Prostate gland (tissue), 2 donors: Measurements from ENCODE around the gene KCNA4. TPM values are rescaled to one million over a fixed set of nuclear protein-coding genes. Genes with fewer than 3 reads are reported as not detected.

ENCODE experiments used
- DNase-seq: peaks from one replicate; pipeline ENCODE4 v3.0.0-alpha.2; 2019; ENCODE audit warnings: low spot score
- H3K27ac ChIP-seq, 2 donors: fragments of 200-600 bp; sonication (generic); 2 replicates each; pipeline ENCODE4 v1.5.1; 2017 to 2019
- H3K27me3 ChIP-seq: fragments of 200-600 bp; sonication (generic); replicated peaks from 2 replicates; pipeline ENCODE4 v1.5.1; 2019; ENCODE audit not compliant: insufficient read depth
- H3K36me3 ChIP-seq, 2 donors: fragments of 200-600 bp; sonication (generic); 1 replicate in 1 of 2; 2 replicates in 1 of 2; pipeline versions ENCODE4 v1.5.1 to v1.8.1; 2017 to 2019
- H3K4me1 ChIP-seq: fragments of 200-600 bp; sonication (generic); replicated peaks from 2 replicates; pipeline ENCODE4 v1.5.1; 2019
- H3K4me3 ChIP-seq, 2 donors: fragments of 200-600 bp; sonication (generic); 2 replicates each; pipeline ENCODE4 v1.5.1; 2017 to 2019
- H3K9me3 ChIP-seq: fragments of 200-600 bp; sonication (generic); 2 replicates; pipeline ENCODE4 v1.5.1; 2017
- CTCF ChIP-seq, 4 experiments: fragments of 200-600 bp in 2 of 4; fragments of 450-650 bp in 2 of 4; sonication (generic) in 2 of 4; IDR thresholded peaks; 1 replicate in 3 of 4; 2 replicates in 1 of 4; pipeline ENCODE4 v1.5.1; 2016 to 2019; ENCODE audit warnings: antibody characterized with exemption in 4 of 4, mild to moderate bottlenecking in 2 of 4, moderate library complexity in 2 of 4
- POLR2A ChIP-seq: fragments of 450-650 bp; IDR thresholded peaks from one replicate; pipeline ENCODE4 v1.6.1; 2016; ENCODE audit warnings: antibody characterized with exemption, mild to moderate bottlenecking
- POLR2AphosphoS5 ChIP-seq: sonication (generic); formaldehyde crosslinking; IDR thresholded peaks from one replicate; pipeline ENCODE4 v1.6.1; 2017; ENCODE audit warnings: antibody characterized with exemption
- WGBS: methylation state at CpG from one replicate; pipeline ENCODE4 v1.1.5; 2018; 5-methylcytosine and 5-hydroxymethylcytosine counted together
- intact Hi-C: fragments of 100-400 bp; cut with DNase I; formaldehyde crosslinking; loops from one replicate; pipeline ENCODE4 v1.14.2; 2022
- total RNA-seq, 2 donors: library from RNA; depleted of rRNA; stranded (reverse); fragments of >200 nt; gene quantifications; one replicate each; pipeline ENCODE4 v1.1.0, GENCODE V29; 2016

KCNA4 gene
- total RNA-seq, 2 donors from 2014 or later, result 0.51 TPM; not detected in 1

- intact Hi-C loops, result no loop called here
- H3K4me3 ChIP-seq, result no peak overlapping the region
- no peaks in the 10 kb centered on the region for H3K9me3 ChIP-seq
- H3K36me3 ChIP-seq, result no peaks in the 10 kb centered on the region
- no peak overlapping the region for H3K27ac ChIP-seq
- no peaks in the 10 kb centered on the region for H3K4me1 ChIP-seq
- H3K27me3 ChIP-seq, result no peaks in the 10 kb centered on the region
- no peak for DNase-seq
- WGBS, result 55% methylated on average over 5 of the region's 5 CpGs
- TF ChIP-seq POLR2AphosphoS5, result no peak
- no peak for TF ChIP-seq CTCF (IDR thresholded peaks at IDR 0.05)
- no peak for TF ChIP-seq POLR2A
Observed at GRCh38 chr11:30000986-30001750, 15.7 kb downstream of the KCNA4 start.

GRCh38 chr11:29996016-29996415, 20.8 kb downstream of the KCNA4 start:
- no peak overlapping the region for H3K27ac ChIP-seq
- H3K9me3 ChIP-seq, result no peaks in the 10 kb centered on the region
- 89% methylated on average over 1 of the region's 1 CpG for WGBS
- H3K4me1 ChIP-seq, result no peaks in the 10 kb centered on the region
- no peaks in the 10 kb centered on the region for H3K27me3 ChIP-seq
- no peak overlapping the region for H3K4me3 ChIP-seq
- DNase-seq, result no peak
- TF ChIP-seq POLR2A (no peak), CTCF (IDR thresholded peaks at IDR 0.05) (no peak), POLR2AphosphoS5 (no peak)
- intact Hi-C loops, result no loop called here
- no peaks in the 10 kb centered on the region for H3K36me3 ChIP-seq

- intact Hi-C loops, result no loop called here
- TF ChIP-seq POLR2AphosphoS5 (no peak), CTCF (IDR thresholded peaks at IDR 0.05) (no peak), POLR2A (no peak)
- WGBS, result 83% methylated on average over 1 of the region's 1 CpG
- no peaks in the 10 kb centered on the region for H3K4me1 ChIP-seq
- H3K4me3 ChIP-seq, result no peak overlapping the region
- no peaks in the 10 kb centered on the region for H3K36me3 ChIP-seq
- no peaks in the 10 kb centered on the region for H3K9me3 ChIP-seq
- no peak for DNase-seq
- no peaks in the 10 kb centered on the region for H3K27me3 ChIP-seq
- H3K27ac ChIP-seq, result no peak overlapping the region
Observed at GRCh38 chr11:29989174-29989970, 27.5 kb downstream of the KCNA4 start.

GRCh38 chr11:29985248-29985647, 31.6 kb downstream of the KCNA4 start:
- TF ChIP-seq CTCF (IDR thresholded peaks at IDR 0.05), result no peak
- no peak for TF ChIP-seq POLR2A
- WGBS, result 95% methylated on average over 1 of the region's 1 CpG
- no peaks in the 10 kb centered on the region for H3K9me3 ChIP-seq
- DNase-seq, result no peak
- no peak overlapping the region for H3K4me3 ChIP-seq
- H3K36me3 ChIP-seq, result no peaks in the 10 kb centered on the region
- intact Hi-C loops, result no loop called here
- H3K27ac ChIP-seq, result no peak overlapping the region
- no peaks in the 10 kb centered on the region for H3K4me1 ChIP-seq
- no peaks in the 10 kb centered on the region for H3K27me3 ChIP-seq
